PC-9 (cell line): ENCODE data around the gene ENPP6.

ENCODE experiments used
- EZH2 ChIP-seq: fragments of 200-600 bp; sonication (generic); IDR thresholded peaks from 2 replicates; pipeline ENCODE4 v1.8.0; 2017; ENCODE audit warnings: antibody characterized with exemption, low read depth
- TF ChIP-seq, protein P1 (sequence below): fragments of 200-600 bp; sonication (generic); conservative IDR thresholded peaks from 2 replicates; pipeline ENCODE4 v1.6.1; 2017; ENCODE audit warnings: mixed run types, antibody characterized with exemption, mild to moderate bottlenecking, moderate library complexity

DNA sequence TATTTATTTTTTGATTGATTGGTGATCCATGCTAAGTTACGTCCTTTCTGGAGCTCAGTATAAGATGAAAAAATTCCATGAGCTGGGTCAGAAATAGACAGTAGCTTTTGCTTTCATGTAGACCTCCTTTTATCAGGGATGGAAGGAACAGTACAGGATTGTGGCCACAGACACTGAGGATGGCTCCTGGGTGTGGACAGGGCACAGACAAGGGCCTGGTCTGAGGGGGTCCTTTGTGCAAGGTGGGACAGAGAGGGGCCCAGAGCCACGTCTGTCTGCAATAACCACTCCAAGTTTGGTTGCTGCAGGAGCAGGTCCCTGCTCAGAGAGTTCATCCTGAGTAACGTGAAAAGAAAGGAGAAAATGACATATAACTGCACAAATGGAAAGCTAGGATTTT lies 127.1 kb downstream of the ENPP6 start:
- TF ChIP-seq, protein P1, sequence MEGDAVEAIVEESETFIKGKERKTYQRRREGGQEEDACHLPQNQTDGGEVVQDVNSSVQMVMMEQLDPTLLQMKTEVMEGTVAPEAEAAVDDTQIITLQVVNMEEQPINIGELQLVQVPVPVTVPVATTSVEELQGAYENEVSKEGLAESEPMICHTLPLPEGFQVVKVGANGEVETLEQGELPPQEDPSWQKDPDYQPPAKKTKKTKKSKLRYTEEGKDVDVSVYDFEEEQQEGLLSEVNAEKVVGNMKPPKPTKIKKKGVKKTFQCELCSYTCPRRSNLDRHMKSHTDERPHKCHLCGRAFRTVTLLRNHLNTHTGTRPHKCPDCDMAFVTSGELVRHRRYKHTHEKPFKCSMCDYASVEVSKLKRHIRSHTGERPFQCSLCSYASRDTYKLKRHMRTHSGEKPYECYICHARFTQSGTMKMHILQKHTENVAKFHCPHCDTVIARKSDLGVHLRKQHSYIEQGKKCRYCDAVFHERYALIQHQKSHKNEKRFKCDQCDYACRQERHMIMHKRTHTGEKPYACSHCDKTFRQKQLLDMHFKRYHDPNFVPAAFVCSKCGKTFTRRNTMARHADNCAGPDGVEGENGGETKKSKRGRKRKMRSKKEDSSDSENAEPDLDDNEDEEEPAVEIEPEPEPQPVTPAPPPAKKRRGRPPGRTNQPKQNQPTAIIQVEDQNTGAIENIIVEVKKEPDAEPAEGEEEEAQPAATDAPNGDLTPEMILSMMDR, result no peak
- TF ChIP-seq EZH2, result no peak
